Measurements from ENCODE around the gene KCNK16. TPM values are rescaled to one million over a fixed set of nuclear protein-coding genes. Genes with fewer than 3 reads are reported as not detected.

The KCNK16 gene
- not detected in 2 replicates for total RNA-seq (2014; rRNA removed; shearing (Covaris generic))
- polyA plus RNA-seq (2016; fragmentation: Nextera tagmentation; extraction: Ambion mirVana): not detected in 2 replicates

- no peak for TF ChIP-seq EZH2 (IDR thresholded peaks at IDR 0.05; ENCODE audit: insufficient read depth, poor library complexity, severe bottlenecking)
- TF ChIP-seq EZH2phosphoT487 (IDR thresholded peaks at IDR 0.05; ENCODE audit: insufficient read depth, low read depth): no peak
- H3K9ac ChIP-seq: no peak within 1 kb of the TSS
- H4K20me1 ChIP-seq (ENCODE audit: insufficient read depth): no peaks in the 10 kb centered on the region
- no peaks in the 10 kb centered on the region for H3K4me1 ChIP-seq (ENCODE audit: insufficient read depth)
- no peak within 1 kb of the TSS for H3K4me2 ChIP-seq (ENCODE audit: unreplicated experiment)
- no peaks in the 10 kb centered on the region for H3K9me2 ChIP-seq (ENCODE audit: insufficient read depth)
- no peaks in the 10 kb centered on the region for H3K79me2 ChIP-seq (ENCODE audit: insufficient read depth)
- in situ Hi-C loops (cut with MboI): no loop called here
- no peak within 1 kb of the TSS for H3K4me3 ChIP-seq
- no peaks in the 10 kb centered on the region for H3F3A ChIP-seq (ENCODE audit: insufficient read depth)
- no peak for DNase-seq
- no peaks in the 10 kb centered on the region for H3K36me3 ChIP-seq (ENCODE audit: low read depth)
- H3K9me3 ChIP-seq (ENCODE audit: low read depth): no peaks in the 10 kb centered on the region
- peaks cover 13% of the 10 kb centered on the region; the same call in 1 of the 2 replicates for H3K27me3 ChIP-seq (replicated peaks; ENCODE audit: insufficient read depth)
- no peak within 1 kb of the TSS for H3K27ac ChIP-seq
- 41 to 44% methylated on average over 10 to 11 of the region's 11 CpGs for WGBS, 2 experiments (ENCODE audit: low coverage in 1 of 2, low lambda C conversion rate in 2 of 2, missing lambda C conversion rate in 2 of 2)
- no peak within 1 kb of the TSS for H2AFZ ChIP-seq
Observed at GRCh38 chr6:39322306-39322850, at the start of gene KCNK16. Gene KCNK16, minus strand, starts transcription at chr6:39322702. Its CDS starts 162 bp downstream, at chr6:39322540.

DNA sequence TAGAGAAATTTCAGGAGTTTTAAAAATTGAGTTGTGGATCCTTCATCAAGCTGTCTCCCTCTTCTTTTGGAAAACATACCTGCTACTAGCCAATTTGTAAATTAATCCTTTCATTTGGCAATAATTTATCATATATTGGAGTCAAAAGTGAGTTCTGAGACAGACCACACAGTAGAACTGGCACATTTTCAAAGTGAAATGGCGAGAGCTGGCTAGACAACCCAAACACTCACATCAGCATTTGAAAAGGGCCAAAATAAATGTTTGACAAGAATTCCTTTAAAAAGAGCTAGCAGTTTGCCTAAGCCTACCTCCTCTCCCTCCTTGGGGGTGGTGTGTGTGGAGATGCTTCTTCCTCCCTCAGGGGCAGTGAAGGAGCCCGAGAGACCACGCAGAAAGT lies 47.9 kb upstream of the KCNK16 start:
- in situ Hi-C loops (cut with MboI): loop anchor here (10.0 to 25.0 kb wide), 2 partner anchors 514 to 1467 kb away; no protein-coding TSS in a partner anchor
- H3K36me3 ChIP-seq (ENCODE audit: low read depth): no peaks in the 10 kb centered on the region
- H3K27ac ChIP-seq: no peak overlapping the region
- H3K9me2 ChIP-seq (ENCODE audit: insufficient read depth): no peaks in the 10 kb centered on the region
- WGBS, 2 experiments (ENCODE audit: low coverage in 1 of 2, low lambda C conversion rate in 2 of 2, missing lambda C conversion rate in 2 of 2): 90 to 94% methylated on average over 3 of the region's 3 CpGs
- TF ChIP-seq EZH2 (IDR thresholded peaks at IDR 0.05; ENCODE audit: insufficient read depth, poor library complexity, severe bottlenecking) (no peak), EZH2phosphoT487 (IDR thresholded peaks at IDR 0.05; ENCODE audit: insufficient read depth, low read depth) (no peak)
- no peak overlapping the region for H2AFZ ChIP-seq
- no peaks in the 10 kb centered on the region for H3F3A ChIP-seq (ENCODE audit: insufficient read depth)
- H3K4me1 ChIP-seq (ENCODE audit: insufficient read depth): peaks cover 5% of the 10 kb centered on the region
- no peak overlapping the region for H3K4me3 ChIP-seq
- no peaks in the 10 kb centered on the region for H3K9me3 ChIP-seq (ENCODE audit: low read depth)
- no peak overlapping the region for H3K9ac ChIP-seq
- H3K27me3 ChIP-seq (replicated peaks; ENCODE audit: insufficient read depth): no peaks in the 10 kb centered on the region
- H4K20me1 ChIP-seq (ENCODE audit: insufficient read depth): no peaks in the 10 kb centered on the region
- no peak for DNase-seq
- H3K79me2 ChIP-seq (ENCODE audit: insufficient read depth): no peaks in the 10 kb centered on the region
- no peak overlapping the region for H3K4me2 ChIP-seq (ENCODE audit: unreplicated experiment)

GRCh38 chr6:39369987-39370386 lies 47.5 kb upstream of the KCNK16 start:
- Histone ChIP-seq H3K9me3 (ENCODE audit: low read depth) (no peaks in the 10 kb centered on the region), H3K4me1 (ENCODE audit: insufficient read depth) (peaks cover 9% of the 10 kb centered on the region), H2AFZ (no peak overlapping the region), H3K4me2 (ENCODE audit: unreplicated experiment) (no peak overlapping the region), H3K27me3 (replicated peaks; ENCODE audit: insufficient read depth) (no peaks in the 10 kb centered on the region), H3K4me3 (no peak overlapping the region), H3K9me2 (ENCODE audit: insufficient read depth) (no peaks in the 10 kb centered on the region), H3K9ac (no peak overlapping the region), H3K36me3 (ENCODE audit: low read depth) (no peaks in the 10 kb centered on the region), H3F3A (ENCODE audit: insufficient read depth) (no peaks in the 10 kb centered on the region), H3K27ac (no peak overlapping the region), H3K79me2 (ENCODE audit: insufficient read depth) (no peaks in the 10 kb centered on the region), H4K20me1 (ENCODE audit: insufficient read depth) (no peaks in the 10 kb centered on the region)
- WGBS, 2 experiments (ENCODE audit: low coverage in 1 of 2, low lambda C conversion rate in 2 of 2, missing lambda C conversion rate in 2 of 2): 20 to 50% methylated on average over 1 of the region's 1 CpG
- peak; percentile 47 for DNase-seq
- in situ Hi-C loops (cut with MboI): loop anchor here (10.0 to 25.0 kb wide), 3 partner anchors 515 to 1467 kb away; no protein-coding TSS in a partner anchor
- TF ChIP-seq EZH2 (IDR thresholded peaks at IDR 0.05; ENCODE audit: insufficient read depth, poor library complexity, severe bottlenecking): no peak
- TF ChIP-seq EZH2phosphoT487 (IDR thresholded peaks at IDR 0.05; ENCODE audit: insufficient read depth, low read depth): no peak

GRCh38 chr6:39367700-39368099 lies 45.2 kb upstream of the KCNK16 start:
- Histone ChIP-seq H3K79me2 (ENCODE audit: insufficient read depth) (no peaks in the 10 kb centered on the region), H3K9ac (no peak overlapping the region), H3K4me1 (ENCODE audit: insufficient read depth) (peaks cover 12% of the 10 kb centered on the region), H3K36me3 (ENCODE audit: low read depth) (no peaks in the 10 kb centered on the region), H3K4me3 (no peak overlapping the region), H4K20me1 (ENCODE audit: insufficient read depth) (no peaks in the 10 kb centered on the region), H3K27ac (no peak overlapping the region), H3K4me2 (ENCODE audit: unreplicated experiment) (no peak overlapping the region), H3K9me2 (ENCODE audit: insufficient read depth) (no peaks in the 10 kb centered on the region), H3F3A (ENCODE audit: insufficient read depth) (no peaks in the 10 kb centered on the region), H3K27me3 (replicated peaks; ENCODE audit: insufficient read depth) (no peaks in the 10 kb centered on the region), H2AFZ (no peak overlapping the region), H3K9me3 (ENCODE audit: low read depth) (no peaks in the 10 kb centered on the region)
- in situ Hi-C loops (cut with MboI): loop anchor here (10.0 to 25.0 kb wide), 2 partner anchors 947 to 1470 kb away; no protein-coding TSS in a partner anchor
- TF ChIP-seq EZH2 (IDR thresholded peaks at IDR 0.05; ENCODE audit: insufficient read depth, poor library complexity, severe bottlenecking) (no peak), EZH2phosphoT487 (IDR thresholded peaks at IDR 0.05; ENCODE audit: insufficient read depth, low read depth) (no peak)
- 82 to 86% methylated on average over 3 of the region's 3 CpGs for WGBS, 2 experiments (ENCODE audit: low coverage in 1 of 2, low lambda C conversion rate in 2 of 2, missing lambda C conversion rate in 2 of 2)
- no peak for DNase-seq

All from GM23248 (cell line).